Measurements from ENCODE around the gene MCEMP1.

DNA sequence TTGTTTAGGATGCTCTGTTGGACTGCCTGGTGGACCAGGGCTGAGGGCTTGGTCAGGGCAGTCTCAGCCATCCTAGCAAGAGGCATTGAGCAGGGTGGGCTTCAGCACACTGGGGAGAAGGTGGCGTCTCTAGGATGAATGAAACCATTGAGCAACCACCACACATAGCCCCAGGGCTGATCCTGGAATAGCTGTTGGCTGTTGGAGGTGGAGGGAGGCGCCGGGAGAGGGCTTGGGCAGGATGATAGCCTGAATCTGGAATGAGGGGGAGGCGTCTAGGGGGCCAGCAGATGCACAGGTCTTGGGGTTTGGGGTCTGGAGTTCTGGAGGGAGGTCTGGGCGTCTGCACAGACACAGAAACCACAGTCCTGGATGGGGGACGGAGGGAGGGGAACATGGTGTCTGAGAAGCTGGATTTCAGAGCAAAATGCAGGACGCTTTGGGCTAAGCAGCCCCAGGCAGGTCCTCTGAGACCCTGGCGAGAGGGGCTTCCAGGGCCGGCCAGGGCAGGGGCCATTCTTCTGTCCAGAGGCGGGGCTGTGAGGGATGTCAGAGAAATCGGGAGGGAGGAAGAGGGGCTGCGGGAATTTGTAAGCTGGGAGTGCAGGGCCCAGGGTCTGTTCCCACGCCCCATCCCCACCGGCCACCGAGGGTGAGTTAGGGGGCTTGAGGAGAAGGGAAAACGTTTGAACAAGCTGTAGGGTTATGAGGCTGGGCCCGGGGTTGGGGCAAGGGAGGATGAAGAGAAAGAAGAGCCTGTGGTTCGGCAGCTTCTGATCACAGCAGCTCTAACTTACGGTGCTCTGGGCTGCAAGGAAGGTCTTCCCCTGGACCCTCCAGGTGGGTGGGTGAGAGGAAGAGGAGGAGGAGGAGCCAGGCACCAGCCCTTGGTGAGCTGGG is 8.9 kb downstream of the MCEMP1 start:
- TF ChIP-seq, protein P1, sequence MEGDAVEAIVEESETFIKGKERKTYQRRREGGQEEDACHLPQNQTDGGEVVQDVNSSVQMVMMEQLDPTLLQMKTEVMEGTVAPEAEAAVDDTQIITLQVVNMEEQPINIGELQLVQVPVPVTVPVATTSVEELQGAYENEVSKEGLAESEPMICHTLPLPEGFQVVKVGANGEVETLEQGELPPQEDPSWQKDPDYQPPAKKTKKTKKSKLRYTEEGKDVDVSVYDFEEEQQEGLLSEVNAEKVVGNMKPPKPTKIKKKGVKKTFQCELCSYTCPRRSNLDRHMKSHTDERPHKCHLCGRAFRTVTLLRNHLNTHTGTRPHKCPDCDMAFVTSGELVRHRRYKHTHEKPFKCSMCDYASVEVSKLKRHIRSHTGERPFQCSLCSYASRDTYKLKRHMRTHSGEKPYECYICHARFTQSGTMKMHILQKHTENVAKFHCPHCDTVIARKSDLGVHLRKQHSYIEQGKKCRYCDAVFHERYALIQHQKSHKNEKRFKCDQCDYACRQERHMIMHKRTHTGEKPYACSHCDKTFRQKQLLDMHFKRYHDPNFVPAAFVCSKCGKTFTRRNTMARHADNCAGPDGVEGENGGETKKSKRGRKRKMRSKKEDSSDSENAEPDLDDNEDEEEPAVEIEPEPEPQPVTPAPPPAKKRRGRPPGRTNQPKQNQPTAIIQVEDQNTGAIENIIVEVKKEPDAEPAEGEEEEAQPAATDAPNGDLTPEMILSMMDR (IDR thresholded peaks at IDR 0.05): no peak
- no peak for TF ChIP-seq MAZ (IDR thresholded peaks at IDR 0.05; ENCODE audit: borderline replicate concordance, low read depth, low read length)
